NCI-H1048 (cell line): ENCODE results near the gene MED29.

ENCODE experiments used
- DNase-seq: peaks from one replicate; lab custom pipeline; 2025; lab: John Stamatoyannopoulos, UW

MED29 gene

GRCh38 chr19:39411081-39411831, 20.1 kb downstream of the MED29 start:
- no peak for DNase-seq

GRCh38 chr19:39411832-39412099, 20.6 kb downstream of the MED29 start:
- DNase-seq, result no peak

GRCh38 chr19:39412100-39412866, 21.1 kb downstream of the MED29 start, which contains the start of gene PLEKHG2:
Gene PLEKHG2, plus strand, starts transcription at chr19:39412669. Its CDS starts 1,418 bp downstream, at chr19:39414087.
- peak; percentile 91 for DNase-seq

- DNase-seq, result no peak
Observed at GRCh38 chr19:39412867-39413271, 21.7 kb downstream of the MED29 start.

GRCh38 chr19:39413272-39413910, 22.2 kb downstream of the MED29 start:
- no peak for DNase-seq

- no peak for DNase-seq
Observed at GRCh38 chr19:39413911-39414608, 22.9 kb downstream of the MED29 start.

- no peak for DNase-seq
Observed at GRCh38 chr19:39415111-39416046, 24.2 kb downstream of the MED29 start.

- DNase-seq, result no peak
Observed at GRCh38 chr19:39416152-39417120, 25.3 kb downstream of the MED29 start.

- no peak for DNase-seq
Observed at GRCh38 chr19:39417463-39418181, 26.4 kb downstream of the MED29 start.

- DNase-seq, result no peak
Observed at GRCh38 chr19:39419003-39419402, 27.8 kb downstream of the MED29 start.

GRCh38 chr19:39420769-39421168, 29.6 kb downstream of the MED29 start:
- DNase-seq, result no peak

- no peak for DNase-seq
Observed at GRCh38 chr19:39422020-39422419, 30.8 kb downstream of the MED29 start.

- no peak for DNase-seq
Observed at GRCh38 chr19:39423258-39424086, 32.3 kb downstream of the MED29 start.

GRCh38 chr19:39424934-39425333, 33.8 kb downstream of the MED29 start:
- DNase-seq, result no peak

GRCh38 chr19:39425744-39426143, 34.6 kb downstream of the MED29 start:
- DNase-seq, result no peak

- no peak for DNase-seq
Observed at GRCh38 chr19:39426170-39426569, 35.0 kb downstream of the MED29 start.

- no peak for DNase-seq
Observed at GRCh38 chr19:39427707-39428106, 36.5 kb downstream of the MED29 start.

- no peak for DNase-seq
Observed at GRCh38 chr19:39428283-39429112, 37.3 kb downstream of the MED29 start.
